Measurements from ENCODE around the gene DENND1B.

The DENND1B gene

GRCh38 chr1:197683895-197684553 lies 91.3 kb downstream of the DENND1B start:
- DNase-seq (ENCODE audit: low read depth) = no peak

DNA sequence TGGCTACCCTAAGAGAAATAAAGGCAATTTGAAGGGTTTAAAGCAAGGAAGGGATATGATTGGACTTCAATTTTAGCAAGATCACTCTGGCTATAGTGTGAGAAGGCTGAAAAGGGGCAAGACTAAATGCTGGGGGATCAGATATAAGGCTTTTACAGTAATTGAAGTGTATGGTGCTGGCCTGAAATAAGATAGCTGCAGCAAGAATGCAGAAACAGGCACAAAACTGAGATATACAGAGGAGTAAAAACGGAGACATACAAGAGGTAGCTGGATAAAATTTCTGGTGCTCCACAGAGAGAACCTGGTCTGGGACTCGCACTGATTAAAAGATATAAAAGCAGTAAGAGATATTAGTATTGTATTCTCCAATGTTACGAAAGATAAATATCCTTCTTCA lies 92.0 kb downstream of the DENND1B start:
- no peak for DNase-seq (ENCODE audit: low read depth)

DNA sequence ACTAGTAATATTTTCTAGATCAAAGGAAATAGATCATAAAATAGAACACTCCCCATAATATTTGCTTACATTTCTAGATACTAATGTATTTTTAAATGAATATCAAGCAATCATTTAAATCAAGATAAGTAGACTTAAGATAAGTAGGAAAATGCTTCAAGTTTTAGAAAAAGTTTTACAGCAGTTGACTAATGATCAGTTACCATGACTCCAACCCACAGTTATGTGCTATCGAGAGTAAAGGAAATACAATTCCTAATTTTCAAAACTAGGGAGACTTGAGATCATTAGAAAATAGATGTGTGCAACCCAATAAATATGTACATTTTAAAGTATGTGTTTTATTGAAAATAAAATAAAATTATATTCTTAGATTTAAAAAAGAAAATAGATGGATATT lies 95.0 kb downstream of the DENND1B start:
- no peak for DNase-seq (ENCODE audit: low read depth)

GRCh38 chr1:197677752-197678295 lies 97.5 kb downstream of the DENND1B start:
- DNase-seq (ENCODE audit: low read depth) = no peak

DNA sequence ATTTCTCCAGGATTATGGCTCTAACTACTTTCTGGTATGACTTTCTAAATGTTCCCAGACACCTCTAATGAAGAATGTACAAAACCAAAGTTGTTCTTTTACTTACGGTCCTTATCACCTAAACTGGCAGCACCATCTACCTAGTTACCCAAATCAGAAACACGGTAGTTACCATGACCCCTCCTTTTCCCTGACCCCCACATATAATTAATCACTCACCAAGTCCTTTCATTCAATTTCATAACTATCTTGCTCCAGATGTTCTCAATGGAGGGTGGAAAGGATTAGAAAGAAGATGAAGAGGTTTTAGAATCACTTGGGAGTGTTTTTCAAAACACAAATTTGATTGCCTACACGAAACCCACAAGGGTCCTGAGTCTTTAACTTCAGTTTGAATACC lies 98.0 kb downstream of the DENND1B start:
- DNase-seq (ENCODE audit: low read depth) = no peak

DNA sequence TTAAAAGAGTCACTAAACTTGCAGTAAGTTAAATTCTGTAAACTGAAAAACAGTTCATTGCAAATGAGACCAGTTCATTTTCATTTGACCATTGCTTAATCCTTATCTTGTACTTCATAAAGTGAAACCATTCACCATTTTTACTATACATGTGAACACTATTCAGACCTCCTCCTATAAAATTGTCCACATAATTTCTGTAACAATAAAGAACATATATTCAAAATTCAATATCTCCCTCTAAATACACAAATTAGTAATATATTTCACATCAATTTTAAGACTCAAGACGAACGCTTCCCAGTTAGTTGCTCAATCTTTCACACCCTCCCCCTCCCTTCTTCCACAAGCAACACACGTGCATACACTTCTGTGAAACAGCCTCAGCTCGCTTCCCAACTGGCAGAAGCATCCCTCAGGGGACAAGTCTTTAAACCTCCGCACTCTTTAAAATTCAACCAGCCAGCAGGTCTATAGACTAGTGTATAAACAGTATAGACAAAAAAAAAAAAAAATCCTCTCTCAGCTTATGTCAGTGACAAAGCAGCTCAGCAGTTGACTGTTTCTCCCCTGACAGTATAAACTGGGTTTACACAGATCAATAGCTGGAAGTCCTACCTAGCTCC lies 99.6 kb downstream of the DENND1B start:
- DNase-seq (ENCODE audit: low read depth) = no peak

DNA sequence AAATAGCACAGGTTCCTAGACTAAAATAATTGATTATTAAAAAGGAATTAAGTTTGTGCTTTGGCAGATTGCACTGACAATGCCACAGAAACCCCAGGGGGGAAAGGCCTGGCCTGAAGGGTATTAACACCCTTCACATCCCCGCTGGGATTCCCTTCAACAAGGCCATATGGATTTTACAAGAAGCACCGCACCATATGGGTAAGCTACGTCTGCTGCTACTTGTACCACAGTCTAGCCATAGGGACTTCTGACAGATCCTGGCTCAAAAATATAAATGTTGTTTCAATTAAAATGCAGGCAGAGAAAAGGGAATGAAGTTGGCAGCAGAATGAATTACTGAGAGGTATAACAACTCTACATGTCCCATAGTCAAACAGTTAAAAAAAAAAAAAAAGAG lies 101.0 kb downstream of the DENND1B start:
- DNase-seq (ENCODE audit: low read depth) = no peak

DNA sequence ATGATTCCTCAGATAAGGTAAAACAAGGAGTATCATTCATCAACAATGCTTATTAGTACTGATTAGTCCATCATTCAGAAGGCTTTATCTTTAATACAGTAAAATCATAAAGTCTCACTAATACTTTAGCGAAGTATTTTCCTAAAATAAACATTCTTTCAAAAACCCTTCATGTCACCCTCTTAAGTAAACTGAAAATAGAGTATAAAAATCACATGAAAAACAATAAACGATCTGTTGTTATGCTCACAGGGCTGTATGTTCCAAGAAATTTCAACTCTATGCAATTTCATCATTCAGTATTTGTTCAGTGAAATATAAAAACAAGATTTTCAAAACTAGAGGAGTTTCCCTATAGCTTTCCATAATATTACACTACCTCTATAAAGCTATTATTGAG lies 102.0 kb downstream of the DENND1B start:
- DNase-seq (ENCODE audit: low read depth) = no peak

DNA sequence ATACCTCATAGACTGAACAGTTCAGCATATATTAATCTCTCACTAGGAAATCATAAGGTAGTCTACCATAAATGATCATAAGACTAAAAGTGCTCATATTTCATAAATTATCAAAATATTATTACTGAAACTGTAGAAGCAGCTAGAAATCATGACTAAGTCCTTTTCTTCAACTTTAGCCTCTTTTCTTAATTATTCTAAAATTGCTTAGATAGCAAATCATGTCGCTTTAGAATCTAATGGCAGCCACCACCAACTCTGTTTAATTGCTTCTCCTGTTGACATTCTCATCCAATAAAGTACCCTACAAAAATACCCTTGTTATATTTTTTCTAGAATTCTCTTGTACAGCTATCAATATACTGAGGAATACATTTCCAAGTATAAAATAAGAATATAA lies 102.9 kb downstream of the DENND1B start:
- no peak for DNase-seq (ENCODE audit: low read depth)

DNA sequence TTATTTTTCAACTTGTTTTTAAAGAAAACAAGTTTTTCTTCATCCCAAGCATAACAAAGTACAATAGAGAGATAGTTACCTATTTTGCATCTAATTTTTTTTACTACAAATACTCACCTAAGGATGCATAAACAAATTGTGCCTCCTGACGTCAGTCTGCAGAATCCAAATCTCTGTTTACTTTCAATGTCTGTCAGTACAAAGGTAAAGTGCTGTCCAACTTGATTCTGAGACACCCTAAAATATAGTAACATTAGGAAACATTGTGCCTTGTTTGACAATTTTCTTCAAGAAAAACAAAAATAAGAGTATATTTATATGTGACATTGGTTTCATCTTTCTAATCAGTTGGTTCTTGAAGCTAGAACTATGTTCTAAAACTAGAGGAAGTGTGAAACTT lies 103.4 kb downstream of the DENND1B start:
- DNase-seq (ENCODE audit: low read depth) = no peak

DNA sequence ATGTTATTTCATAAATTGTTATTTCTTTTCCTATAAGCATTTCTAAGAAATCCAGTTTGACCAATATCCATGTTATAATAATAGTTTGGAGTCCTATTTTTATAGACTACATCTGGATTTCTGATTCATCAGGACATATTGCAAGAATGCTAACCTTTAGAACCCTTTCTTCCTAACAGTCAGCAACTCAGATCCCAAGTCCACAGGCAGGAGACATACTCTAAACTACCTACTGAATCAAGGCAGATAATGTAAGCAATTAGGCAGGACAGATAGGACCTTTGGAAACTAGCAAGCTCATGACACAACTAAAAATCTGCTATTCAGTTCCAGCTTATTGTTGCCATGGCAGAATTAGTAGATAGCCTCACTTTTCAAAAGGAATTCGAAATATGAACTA lies 104.1 kb downstream of the DENND1B start:
- DNase-seq (ENCODE audit: low read depth) = no peak

- DNase-seq (ENCODE audit: low read depth) = no peak
Observed at GRCh38 chr1:197666769-197667285, 108.5 kb downstream of the DENND1B start.

DNA sequence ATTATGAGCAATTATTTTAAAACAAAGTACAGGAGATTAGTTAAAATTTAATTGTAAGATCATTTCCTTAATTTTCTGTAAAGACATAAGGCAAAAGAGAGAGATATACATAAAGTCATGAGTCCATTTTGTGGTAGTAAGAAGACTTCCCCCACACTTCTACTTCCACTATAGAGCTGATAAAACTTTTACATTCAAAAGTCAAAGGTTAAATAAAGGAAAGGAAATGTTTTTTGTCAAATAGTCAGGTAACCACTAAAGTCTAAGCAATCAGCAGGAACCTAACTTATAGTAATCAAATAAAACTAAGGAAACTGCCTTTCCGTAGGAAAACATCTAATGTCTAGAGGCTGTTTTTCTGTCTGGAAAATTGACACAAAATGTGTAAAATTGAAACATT lies 110.9 kb downstream of the DENND1B start:
- DNase-seq (ENCODE audit: low read depth) = no peak

- DNase-seq (ENCODE audit: low read depth) = no peak
Observed at GRCh38 chr1:197663162-197663953, 111.9 kb downstream of the DENND1B start.

DNA sequence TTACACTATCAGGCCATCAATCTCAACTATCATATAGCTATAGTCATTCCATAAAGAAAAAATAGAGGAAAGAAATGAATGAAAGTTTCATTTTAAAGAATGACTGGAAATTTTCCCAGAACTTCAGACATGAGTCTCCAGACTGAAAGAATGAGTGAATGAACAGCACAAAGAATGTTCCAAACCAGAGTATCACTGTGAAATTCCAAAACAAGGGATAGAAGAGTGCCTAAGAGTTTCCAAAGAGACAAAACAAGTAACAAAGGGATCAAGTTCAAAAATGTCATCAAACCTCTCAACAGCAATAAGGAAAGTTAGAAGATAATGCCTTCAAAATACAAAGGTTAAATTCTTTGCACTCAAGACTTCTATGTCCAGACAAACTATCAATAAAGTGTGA lies 114.9 kb downstream of the DENND1B start:
- no peak for DNase-seq (ENCODE audit: low read depth)

DNA sequence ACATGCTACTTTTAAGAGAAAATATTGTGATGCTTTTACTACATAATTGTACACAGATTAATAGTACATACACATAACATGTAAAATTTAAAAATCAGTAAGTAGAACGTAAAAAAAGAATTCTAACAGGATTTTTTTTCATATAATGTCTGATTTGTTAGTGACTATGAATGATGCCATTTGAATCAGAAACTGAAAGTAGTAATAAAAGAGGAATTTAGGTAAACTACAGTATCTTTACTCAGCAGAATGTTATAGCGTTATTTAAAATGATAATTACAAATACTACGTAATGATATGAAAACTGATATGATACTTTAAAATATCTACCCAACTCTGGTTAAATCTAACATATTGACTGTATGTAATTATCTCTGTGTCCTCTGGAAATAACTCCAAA lies 116.1 kb downstream of the DENND1B start:
- no peak for DNase-seq (ENCODE audit: low read depth)

GRCh38 chr1:197649188-197649587 lies 126.1 kb downstream of the DENND1B start:
- no peak for DNase-seq (ENCODE audit: low read depth)

DNA sequence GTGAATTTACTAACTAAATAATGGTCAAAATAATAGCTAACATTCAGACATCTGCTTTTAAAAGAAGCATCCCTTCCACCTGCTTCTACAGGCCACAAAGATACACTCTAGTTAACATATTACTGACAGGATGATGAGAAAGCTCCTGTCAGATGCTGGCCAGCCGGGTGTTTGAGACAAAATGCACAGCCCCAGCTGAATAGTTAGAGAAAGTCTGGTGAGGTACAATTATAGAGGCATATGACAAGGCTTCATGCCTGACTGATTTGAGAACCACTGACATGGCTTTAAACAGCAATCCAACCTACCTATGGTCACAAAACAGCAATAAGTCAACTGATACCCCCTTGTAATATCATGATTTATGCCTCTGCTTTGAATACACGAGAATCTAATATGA lies 137.0 kb downstream of the DENND1B start:
- DNase-seq (ENCODE audit: low read depth) = no peak

- DNase-seq (ENCODE audit: low read depth) = no peak
Observed at GRCh38 chr1:197637406-197637805, 137.9 kb downstream of the DENND1B start.

DNA sequence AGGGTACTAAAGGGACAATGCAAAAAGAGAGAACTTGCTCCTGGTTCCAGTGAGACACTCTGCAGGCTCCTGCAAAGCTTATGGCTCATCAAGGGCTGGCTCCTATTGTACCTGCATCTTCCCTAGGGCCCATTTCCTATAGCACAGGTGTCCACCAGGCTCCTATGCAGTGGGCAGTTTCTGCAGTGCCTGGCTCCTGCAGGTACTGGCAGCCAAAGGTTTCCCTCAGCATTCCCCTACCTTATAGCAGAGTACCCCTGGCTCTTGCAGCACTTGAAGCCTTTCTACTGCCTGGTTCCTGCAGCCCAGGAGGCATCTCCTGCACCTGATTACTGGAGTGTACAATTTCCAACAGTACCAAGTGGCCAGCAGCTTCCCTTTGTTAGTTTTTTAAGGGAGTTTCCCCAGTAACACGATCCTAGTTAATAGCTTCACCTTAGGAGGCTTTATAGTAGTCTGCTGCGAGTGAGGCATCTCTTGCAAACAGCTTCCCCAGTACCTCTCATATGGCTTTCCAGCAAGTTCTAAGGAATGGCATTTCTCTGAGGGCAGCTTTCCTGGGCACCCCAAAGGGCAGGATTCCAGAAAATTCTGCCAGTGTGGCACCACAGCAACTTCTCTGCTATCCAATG lies 141.7 kb downstream of the DENND1B start:
- DNase-seq (ENCODE audit: low read depth) = no peak

GRCh38 chr1:197632651-197633050 lies 142.6 kb downstream of the DENND1B start:
- DNase-seq (ENCODE audit: low read depth) = no peak

DNA sequence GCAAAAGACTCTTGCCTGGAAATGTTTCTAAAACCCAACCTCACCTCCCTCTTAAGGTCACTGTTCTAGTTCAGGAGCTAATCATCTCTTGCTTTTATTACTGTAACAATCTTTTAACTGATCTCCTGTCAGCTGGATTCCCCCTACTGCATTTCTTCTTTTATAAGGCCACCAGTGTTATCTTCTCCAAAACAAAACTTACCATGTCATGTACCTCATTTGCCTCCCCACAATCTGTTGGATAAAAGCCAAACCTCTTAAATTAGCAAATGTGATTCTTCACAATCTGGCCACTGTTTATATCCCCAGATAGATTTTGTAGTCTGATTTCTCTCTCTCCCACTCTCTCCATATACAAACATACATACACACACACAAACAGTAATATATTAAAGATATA lies 143.3 kb downstream of the DENND1B start:
- no peak for DNase-seq (ENCODE audit: low read depth)
